Activated CD4-positive, alpha-beta T cell treated with anti-CD3 and anti-CD28 coated beads, Interleukin-2, amount 10 ng/mL, durations not matched to agents 7 days and 5 days (primary cell): ENCODE results near the gene OGDHL. TPM values are rescaled to one million over a fixed set of nuclear protein-coding genes. Genes with fewer than 3 reads are reported as not detected.

Experiments
- CTCF ChIA-PET: fragments of 350-600 bp; sonication (Branson Sonifier 250); formaldehyde crosslinking; loops from one replicate; lab custom pipeline; 2021; ENCODE audit warnings: antibody characterized with exemption; lab: Charles Lee
- POLR2A ChIA-PET: fragments of 350-600 bp; sonication (Branson Sonifier 250); formaldehyde crosslinking; loops from one replicate; lab custom pipeline; 2021; ENCODE audit warnings: antibody characterized with exemption; lab: Charles Lee
- DNase-seq: peaks from one replicate; pipeline ENCODE4 v3.0.0-alpha.2; 2020
- H3K27ac Mint-ChIP-seq: one replicate; pipeline ENCODE4 v1.8.0; 2021; ENCODE audit warnings: mild to moderate bottlenecking, moderate library complexity, mixed read lengths
- H3K27me3 Mint-ChIP-seq: one replicate; pipeline ENCODE4 v1.8.0; 2021; ENCODE audit warnings: mixed read lengths
- H3K36me3 Mint-ChIP-seq: one replicate; pipeline ENCODE4 v1.8.0; 2021; ENCODE audit warnings: low read depth, mixed read lengths
- H3K4me1 Mint-ChIP-seq: one replicate; pipeline ENCODE4 v1.8.0; 2021; ENCODE audit warnings: mixed read lengths
- H3K4me3 Mint-ChIP-seq: one replicate; pipeline ENCODE4 v1.8.0; 2021; ENCODE audit warnings: mild to moderate bottlenecking, moderate library complexity, mixed read lengths
- H3K9me3 Mint-ChIP-seq: one replicate; pipeline ENCODE4 v1.8.0; 2021; ENCODE audit warnings: mixed read lengths
- total RNA-seq, 2 experiments: library from RNA; stranded (reverse); gene quantifications; one replicate each; pipeline ENCODE4 v1.2.3, GENCODE V29; 2021

OGDHL gene
- total RNA-seq, 2 experiments from 2014 or later, result not detected

- no peak overlapping the region for H3K27ac Mint-ChIP-seq
- H3K27me3 Mint-ChIP-seq, result no peaks in the 10 kb centered on the region
- H3K9me3 Mint-ChIP-seq, result no peaks in the 10 kb centered on the region
- ChIA-PET POLR2A (no interaction called here), CTCF (interaction anchor here (1.5 kb wide), 1 partner anchor 13 kb away, joined by 3 read pairs; no protein-coding TSS in a partner anchor)
- H3K4me3 Mint-ChIP-seq, result no peak overlapping the region
- no peaks in the 10 kb centered on the region for H3K4me1 Mint-ChIP-seq
- DNase-seq, result no peak
- no peaks in the 10 kb centered on the region for H3K36me3 Mint-ChIP-seq
Observed at GRCh38 chr10:49713266-49713665, 48.9 kb downstream of the OGDHL start.

GRCh38 chr10:49711481-49711880 is 50.6 kb downstream of the OGDHL start:
- Mint-ChIP-seq H3K4me1 (no peaks in the 10 kb centered on the region), H3K9me3 (no peaks in the 10 kb centered on the region), H3K27ac (no peak overlapping the region), H3K4me3 (no peak overlapping the region), H3K27me3 (no peaks in the 10 kb centered on the region), H3K36me3 (no peaks in the 10 kb centered on the region)
- POLR2A ChIA-PET, result no interaction called here
- CTCF ChIA-PET, result no interaction called here
- no peak for DNase-seq

- Mint-ChIP-seq H3K36me3 (no peaks in the 10 kb centered on the region), H3K9me3 (no peaks in the 10 kb centered on the region), H3K4me1 (no peaks in the 10 kb centered on the region), H3K4me3 (no peak overlapping the region), H3K27ac (no peak overlapping the region), H3K27me3 (no peaks in the 10 kb centered on the region)
- DNase-seq, result no peak
- ChIA-PET POLR2A (no interaction called here), CTCF (no interaction called here)
Observed at GRCh38 chr10:49710966-49711365, 51.2 kb downstream of the OGDHL start.

- no peaks in the 10 kb centered on the region for H3K36me3 Mint-ChIP-seq
- H3K4me1 Mint-ChIP-seq, result no peaks in the 10 kb centered on the region
- H3K4me3 Mint-ChIP-seq, result no peak overlapping the region
- ChIA-PET POLR2A (no interaction called here), CTCF (no interaction called here)
- no peak overlapping the region for H3K27ac Mint-ChIP-seq
- no peak for DNase-seq
- H3K27me3 Mint-ChIP-seq, result peaks cover 3% of the 10 kb centered on the region
- no peaks in the 10 kb centered on the region for H3K9me3 Mint-ChIP-seq
Observed at GRCh38 chr10:49709934-49710333, 52.2 kb downstream of the OGDHL start.

GRCh38 chr10:49707585-49707984 is 54.5 kb downstream of the OGDHL start:
- no peaks in the 10 kb centered on the region for H3K4me1 Mint-ChIP-seq
- no peaks in the 10 kb centered on the region for H3K9me3 Mint-ChIP-seq
- H3K4me3 Mint-ChIP-seq, result no peak overlapping the region
- POLR2A ChIA-PET, result no interaction called here
- H3K36me3 Mint-ChIP-seq, result no peaks in the 10 kb centered on the region
- peaks cover 4% of the 10 kb centered on the region for H3K27me3 Mint-ChIP-seq
- CTCF ChIA-PET, result no interaction called here
- H3K27ac Mint-ChIP-seq, result no peak overlapping the region
- DNase-seq, result no peak

- no peaks in the 10 kb centered on the region for H3K36me3 Mint-ChIP-seq
- H3K27me3 Mint-ChIP-seq, result peaks cover 7% of the 10 kb centered on the region
- ChIA-PET POLR2A (no interaction called here), CTCF (no interaction called here)
- no peak overlapping the region for H3K27ac Mint-ChIP-seq
- DNase-seq, result no peak
- H3K9me3 Mint-ChIP-seq, result no peaks in the 10 kb centered on the region
- no peak overlapping the region for H3K4me3 Mint-ChIP-seq
- no peaks in the 10 kb centered on the region for H3K4me1 Mint-ChIP-seq
Observed at GRCh38 chr10:49700997-49701396, 61.1 kb downstream of the OGDHL start.

- ChIA-PET POLR2A (no interaction called here), CTCF (interaction anchor here (1.7 kb wide), 1 partner anchor 51 kb away, joined by 3 read pairs; no protein-coding TSS in a partner anchor)
- no peak overlapping the region for H3K27ac Mint-ChIP-seq
- no peak for DNase-seq
- no peaks in the 10 kb centered on the region for H3K36me3 Mint-ChIP-seq
- H3K4me3 Mint-ChIP-seq, result no peak overlapping the region
- no peaks in the 10 kb centered on the region for H3K4me1 Mint-ChIP-seq
- H3K9me3 Mint-ChIP-seq, result no peaks in the 10 kb centered on the region
- peaks cover 5% of the 10 kb centered on the region for H3K27me3 Mint-ChIP-seq
Observed at GRCh38 chr10:49700211-49700610, 61.9 kb downstream of the OGDHL start.

- H3K4me1 Mint-ChIP-seq, result no peaks in the 10 kb centered on the region
- POLR2A ChIA-PET, result no interaction called here
- CTCF ChIA-PET, result interaction anchor here (1.7 kb wide), 1 partner anchor 49 kb away, joined by 3 read pairs; no protein-coding TSS in a partner anchor
Observed at GRCh38 chr10:49698679-49699078, 63.4 kb downstream of the OGDHL start.

GRCh38 chr10:49696311-49696710 is 65.8 kb downstream of the OGDHL start:
- H3K4me3 Mint-ChIP-seq, result no peak overlapping the region
- ChIA-PET CTCF (no interaction called here), POLR2A (no interaction called here)
- H3K36me3 Mint-ChIP-seq, result no peaks in the 10 kb centered on the region
- DNase-seq, result no peak
- no peak overlapping the region for H3K27ac Mint-ChIP-seq
- H3K27me3 Mint-ChIP-seq, result peaks cover 24% of the 10 kb centered on the region
- H3K4me1 Mint-ChIP-seq, result no peaks in the 10 kb centered on the region
- H3K9me3 Mint-ChIP-seq, result no peaks in the 10 kb centered on the region

More at GRCh38 chr10:49698679-49699078, 63.4 kb downstream of the OGDHL start:
- H3K4me3 Mint-ChIP-seq, result no peak overlapping the region
- no peaks in the 10 kb centered on the region for H3K9me3 Mint-ChIP-seq
- H3K27me3 Mint-ChIP-seq, result peaks cover 6% of the 10 kb centered on the region
- no peak overlapping the region for H3K27ac Mint-ChIP-seq
- H3K36me3 Mint-ChIP-seq, result no peaks in the 10 kb centered on the region
- no peak for DNase-seq

- DNase-seq, result no peak
- no peak overlapping the region for H3K27ac Mint-ChIP-seq
- H3K27me3 Mint-ChIP-seq, result peaks cover 41% of the 10 kb centered on the region
- POLR2A ChIA-PET, result no interaction called here
- H3K4me1 Mint-ChIP-seq, result no peaks in the 10 kb centered on the region
- no peaks in the 10 kb centered on the region for H3K9me3 Mint-ChIP-seq
- CTCF ChIA-PET, result no interaction called here
- H3K36me3 Mint-ChIP-seq, result no peaks in the 10 kb centered on the region
- H3K4me3 Mint-ChIP-seq, result no peak overlapping the region
Observed at GRCh38 chr10:49694466-49694865, 67.7 kb downstream of the OGDHL start.

- H3K27ac Mint-ChIP-seq, result no peak overlapping the region
- CTCF ChIA-PET, result no interaction called here
- H3K36me3 Mint-ChIP-seq, result no peaks in the 10 kb centered on the region
- no peaks in the 10 kb centered on the region for H3K9me3 Mint-ChIP-seq
- POLR2A ChIA-PET, result no interaction called here
- no peaks in the 10 kb centered on the region for H3K4me1 Mint-ChIP-seq
- H3K4me3 Mint-ChIP-seq, result no peak overlapping the region
- DNase-seq, result no peak
- H3K27me3 Mint-ChIP-seq, result peaks cover 63% of the 10 kb centered on the region
Observed at GRCh38 chr10:49691588-49691987, 70.5 kb downstream of the OGDHL start.

GRCh38 chr10:49690698-49691356 is 71.3 kb downstream of the OGDHL start:
- H3K9me3 Mint-ChIP-seq, result no peaks in the 10 kb centered on the region
- no peak for DNase-seq
- H3K27me3 Mint-ChIP-seq, result peaks cover 61% of the 10 kb centered on the region
- no peaks in the 10 kb centered on the region for H3K36me3 Mint-ChIP-seq
- no peaks in the 10 kb centered on the region for H3K4me1 Mint-ChIP-seq
- ChIA-PET CTCF (no interaction called here), POLR2A (no interaction called here)
- no peak overlapping the region for H3K4me3 Mint-ChIP-seq
- no peak overlapping the region for H3K27ac Mint-ChIP-seq

GRCh38 chr10:49689882-49690510 is 72.1 kb downstream of the OGDHL start:
- peaks cover 64% of the 10 kb centered on the region for H3K27me3 Mint-ChIP-seq
- no peaks in the 10 kb centered on the region for H3K36me3 Mint-ChIP-seq

More at GRCh38 chr10:49689882-49690510, 72.1 kb downstream of the OGDHL start:
- Mint-ChIP-seq H3K4me3 (no peak overlapping the region), H3K9me3 (no peaks in the 10 kb centered on the region), H3K4me1 (no peaks in the 10 kb centered on the region), H3K27ac (no peak overlapping the region)
- ChIA-PET CTCF (no interaction called here), POLR2A (no interaction called here)
- DNase-seq, result no peak
